Activated CD4-positive, alpha-beta T cell treated with anti-CD3 and anti-CD28 coated beads, Interleukin-2, amount 50 U/mL, for 1 hour (primary cell): ENCODE measurements around the gene CCDC110.

ENCODE experiments used
- DNase-seq: peaks from one replicate; pipeline ENCODE4 v3.0.0-alpha.2; 2020

CCDC110 gene

GRCh38 chr4:185470501-185471195, 885 bp downstream of the CCDC110 start:
- peak; percentile 48 for DNase-seq

- no peak for DNase-seq
Observed at GRCh38 chr4:185469580-185470154, 1.9 kb downstream of the CCDC110 start.

GRCh38 chr4:185468999-185469398, 2.5 kb downstream of the CCDC110 start:
- no peak for DNase-seq

- no peak for DNase-seq
Observed at GRCh38 chr4:185467991-185468390, 3.5 kb downstream of the CCDC110 start.

GRCh38 chr4:185467101-185467500, 4.4 kb downstream of the CCDC110 start:
- no peak for DNase-seq

- DNase-seq, result no peak
Observed at GRCh38 chr4:185465707-185466106, 5.8 kb downstream of the CCDC110 start.

- DNase-seq, result no peak
Observed at GRCh38 chr4:185464887-185465286, 6.6 kb downstream of the CCDC110 start.

- DNase-seq, result no peak
Observed at GRCh38 chr4:185464183-185464582, 7.3 kb downstream of the CCDC110 start.

GRCh38 chr4:185463541-185463940, 8.0 kb downstream of the CCDC110 start:
- no peak for DNase-seq

GRCh38 chr4:185461565-185461964, 10.0 kb downstream of the CCDC110 start:
- no peak for DNase-seq

GRCh38 chr4:185457136-185457535, 14.4 kb downstream of the CCDC110 start:
- DNase-seq, result no peak

- no peak for DNase-seq
Observed at GRCh38 chr4:185456131-185456530, 15.4 kb downstream of the CCDC110 start.

GRCh38 chr4:185445209-185445608, 26.3 kb downstream of the CCDC110 start:
- no peak for DNase-seq

- DNase-seq, result no peak
Observed at GRCh38 chr4:185441479-185441878, 30.1 kb downstream of the CCDC110 start.

- DNase-seq, result no peak
Observed at GRCh38 chr4:185437809-185438208, 33.7 kb downstream of the CCDC110 start.

- no peak for DNase-seq
Observed at GRCh38 chr4:185435466-185435865, 36.1 kb downstream of the CCDC110 start.

GRCh38 chr4:185429660-185430059, 41.9 kb downstream of the CCDC110 start:
- DNase-seq, result no peak

- DNase-seq, result no peak
Observed at GRCh38 chr4:185426960-185427688, 44.4 kb downstream of the CCDC110 start.

GRCh38 chr4:185425647-185426352, 45.7 kb downstream of the CCDC110 start, which contains the start of gene UFSP2:
Gene UFSP2 (minus strand): TSS chr4:185425964. CDS start chr4:185425868, 96 bp downstream.
- DNase-seq, result peak; percentile 84

GRCh38 chr4:185424905-185425646, 46.5 kb downstream of the CCDC110 start:
- no peak for DNase-seq

GRCh38 chr4:185421366-185422124, 50.0 kb downstream of the CCDC110 start:
- no peak for DNase-seq

GRCh38 chr4:185416955-185417354, 54.6 kb downstream of the CCDC110 start:
- no peak for DNase-seq
